Hepatocyte (in vitro differentiated cells): ENCODE measurements around the gene GPR25. TPM values are rescaled to one million over a fixed set of nuclear protein-coding genes. Genes with fewer than 3 reads are reported as not detected.

Experiments used
- DNase-seq: peaks from one replicate; pipeline ENCODE4 v3.0.0-alpha.2; 2016; ENCODE audit warnings: low spot score
- H2AFZ ChIP-seq: fragments of 200-600 bp; sonication (generic); 2 replicates; pipeline ENCODE4 v1.6.0; 2016; ENCODE audit warnings: antibody characterized with exemption, mild to moderate bottlenecking
- H3K27ac ChIP-seq: fragments of 200-600 bp; sonication (generic); 2 replicates; pipeline ENCODE4 v1.5.1; 2016; ENCODE audit warnings: mild to moderate bottlenecking
- H3K27me3 ChIP-seq: fragments of 200-600 bp; sonication (generic); 2 replicates; pipeline ENCODE4 v1.6.1; 2016
- H3K36me3 ChIP-seq: fragments of 200-600 bp; sonication (generic); replicated peaks from 2 replicates; pipeline ENCODE4 v1.5.1; 2016; ENCODE audit warnings: low read depth; ENCODE audit not compliant: insufficient read depth
- H3K4me1 ChIP-seq: fragments of 200-600 bp; sonication (generic); 2 replicates; pipeline ENCODE4 v1.5.1; 2016; ENCODE audit warnings: mild to moderate bottlenecking, moderate library complexity; ENCODE audit not compliant: insufficient read depth
- H3K4me2 ChIP-seq: fragments of 200-600 bp; sonication (generic); 2 replicates; pipeline ENCODE4 v1.6.0; 2016
- H3K4me3 ChIP-seq: fragments of 200-600 bp; sonication (generic); 2 replicates; pipeline ENCODE4 v1.5.1; 2016; ENCODE audit warnings: mild to moderate bottlenecking
- H3K79me2 ChIP-seq: fragments of 200-600 bp; sonication (generic); 2 replicates; pipeline ENCODE4 v1.6.0; 2017; ENCODE audit warnings: mild to moderate bottlenecking
- H3K9me2 ChIP-seq: fragments of 200-600 bp; sonication (generic); replicated peaks from 2 replicates; pipeline ENCODE4 v1.6.0; 2017; ENCODE audit warnings: mild to moderate bottlenecking; ENCODE audit not compliant: insufficient read depth
- H3K9me3 ChIP-seq: fragments of 200-600 bp; sonication (generic); 2 replicates; pipeline ENCODE4 v1.5.1; 2016; ENCODE audit warnings: low read depth, mild to moderate bottlenecking
- H4K20me1 ChIP-seq: fragments of 200-600 bp; sonication (generic); 2 replicates; pipeline ENCODE4 v1.6.0; 2016; ENCODE audit warnings: mild to moderate bottlenecking; ENCODE audit not compliant: insufficient read depth, poor library complexity, severe bottlenecking
- CTCF ChIP-seq: fragments of 200-600 bp; sonication (generic); IDR thresholded peaks from 2 replicates; pipeline ENCODE4 v1.5.1; 2016; ENCODE audit warnings: antibody characterized with exemption, mild to moderate bottlenecking; ENCODE audit not compliant: poor library complexity
- EZH2 ChIP-seq: fragments of 200-600 bp; sonication (generic); IDR thresholded peaks from 2 replicates; pipeline ENCODE4 v1.6.1; 2016; ENCODE audit warnings: antibody characterized with exemption, mild to moderate bottlenecking, borderline replicate concordance
- EZH2phosphoT487 ChIP-seq: fragments of 200-600 bp; sonication (generic); IDR thresholded peaks from one replicate; pipeline ENCODE4 v1.6.1; 2018; ENCODE audit warnings: antibody characterized with exemption, mild to moderate bottlenecking, low read depth, moderate library complexity; ENCODE audit not compliant: unreplicated experiment, severe bottlenecking
- WGBS: methylation state at CpG from one replicate; pipeline ENCODE4 v1.1.6; 2016; ENCODE audit warnings: low lambda C conversion rate; ENCODE audit errors: missing lambda C conversion rate; 5-methylcytosine and 5-hydroxymethylcytosine counted together
- polyA plus RNA-seq: library from polyadenylated mRNA; unstranded; fragments of >200 nt; fragmentation: Nextera tagmentation; extraction: Ambion mirVana; gene quantifications from 2 replicates; pipeline ENCODE4 v1.2.1, GENCODE V29; 2016
- total RNA-seq: library from RNA; depleted of rRNA; stranded (reverse); fragments of >200 nt; gene quantifications from 2 replicates; pipeline ENCODE4 v1.2.3, GENCODE V29; 2014

GPR25 gene
- total and polyA plus RNA-seq, 2 experiments from 2014 or later: not detected

GRCh38 chr1:200923601-200924000, 50.8 kb downstream of the GPR25 start:
- Histone ChIP-seq H3K9me2 (no peaks in the 10 kb centered on the region), H4K20me1 (no peaks in the 10 kb centered on the region), H3K4me3 (no peak overlapping the region), H3K27me3 (no peaks in the 10 kb centered on the region), H2AFZ (no peak overlapping the region), H3K9me3 (no peaks in the 10 kb centered on the region), H3K27ac (no peak overlapping the region), H3K36me3 (no peaks in the 10 kb centered on the region), H3K4me1 (no peaks in the 10 kb centered on the region), H3K79me2 (no peaks in the 10 kb centered on the region), H3K4me2 (no peak overlapping the region)
- WGBS: 81% methylated on average over 1 of the region's 1 CpG
- TF ChIP-seq EZH2phosphoT487 (no peak), EZH2 (no peak), CTCF (no peak)
- DNase-seq: no peak

Other genes with a start within 250 kb of the GPR25 start
- 19.9 TPM in 2 replicates for gene DDX59, start 203.1 kb upstream of the GPR25 start, total RNA-seq
- gene DDX59, start 203.1 kb upstream of the GPR25 start, polyA plus RNA-seq: 10.5 and 13.6 TPM in 2 replicates
- gene CAMSAP2, start 134.1 kb upstream of the GPR25 start, total RNA-seq: 28.9 and 32.9 TPM in 2 replicates
- 9.3 and 12.5 TPM in 2 replicates for gene CAMSAP2, start 134.1 kb upstream of the GPR25 start, polyA plus RNA-seq
- gene INAVA, start 21.9 kb downstream of the GPR25 start, total RNA-seq: 40.5 and 51.0 TPM in 2 replicates
- gene INAVA, start 21.9 kb downstream of the GPR25 start, polyA plus RNA-seq: 60.8 and 79.7 TPM in 2 replicates
- gene KIF21B, start 150.7 kb downstream of the GPR25 start, total RNA-seq: 0.60 and 1.3 TPM in 2 replicates
- 0.18 and 0.19 TPM in 2 replicates for gene KIF21B, start 150.7 kb downstream of the GPR25 start, polyA plus RNA-seq
- gene CACNA1S, start 239.4 kb downstream of the GPR25 start, total RNA-seq: 0.04 TPM in 1 of 2 replicates, not detected in the other
- not detected in 2 replicates for gene CACNA1S, start 239.4 kb downstream of the GPR25 start, polyA plus RNA-seq